Testis (tissue), 2 donors: ENCODE results near the gene CCDC85A.

Experiments used
- CTCF ChIP-seq, 3 experiments: fragments of 450-650 bp in 2 of 3; fragments of 200-600 bp in 1 of 3; sonication (generic) in 1 of 3; IDR thresholded peaks; one replicate each; pipeline ENCODE4 v1.5.1; 2016 to 2019; ENCODE audit warnings: antibody characterized with exemption in 3 of 3, mild to moderate bottlenecking in 2 of 3, moderate library complexity in 1 of 3
- POLR2A ChIP-seq: fragments of 450-650 bp; IDR thresholded peaks from one replicate; pipeline ENCODE4 v1.6.1; 2017; ENCODE audit warnings: antibody characterized with exemption, mild to moderate bottlenecking, moderate library complexity

- TF ChIP-seq CTCF (IDR thresholded peaks at IDR 0.05) (no peak), POLR2A (no peak)
Measured at GRCh38 chr2:56204556-56204955, 20.8 kb downstream of the CCDC85A start.
